NCI-H2196 treated with DMSO at 0.1 percent for 48 hours (cell line): ENCODE measurements around the gene DOCK3.

Experiments
- DNase-seq: peaks from one replicate; lab custom pipeline; 2025; ENCODE audit not compliant: unreplicated experiment; lab: John Stamatoyannopoulos, UW

DOCK3 gene, protein sequence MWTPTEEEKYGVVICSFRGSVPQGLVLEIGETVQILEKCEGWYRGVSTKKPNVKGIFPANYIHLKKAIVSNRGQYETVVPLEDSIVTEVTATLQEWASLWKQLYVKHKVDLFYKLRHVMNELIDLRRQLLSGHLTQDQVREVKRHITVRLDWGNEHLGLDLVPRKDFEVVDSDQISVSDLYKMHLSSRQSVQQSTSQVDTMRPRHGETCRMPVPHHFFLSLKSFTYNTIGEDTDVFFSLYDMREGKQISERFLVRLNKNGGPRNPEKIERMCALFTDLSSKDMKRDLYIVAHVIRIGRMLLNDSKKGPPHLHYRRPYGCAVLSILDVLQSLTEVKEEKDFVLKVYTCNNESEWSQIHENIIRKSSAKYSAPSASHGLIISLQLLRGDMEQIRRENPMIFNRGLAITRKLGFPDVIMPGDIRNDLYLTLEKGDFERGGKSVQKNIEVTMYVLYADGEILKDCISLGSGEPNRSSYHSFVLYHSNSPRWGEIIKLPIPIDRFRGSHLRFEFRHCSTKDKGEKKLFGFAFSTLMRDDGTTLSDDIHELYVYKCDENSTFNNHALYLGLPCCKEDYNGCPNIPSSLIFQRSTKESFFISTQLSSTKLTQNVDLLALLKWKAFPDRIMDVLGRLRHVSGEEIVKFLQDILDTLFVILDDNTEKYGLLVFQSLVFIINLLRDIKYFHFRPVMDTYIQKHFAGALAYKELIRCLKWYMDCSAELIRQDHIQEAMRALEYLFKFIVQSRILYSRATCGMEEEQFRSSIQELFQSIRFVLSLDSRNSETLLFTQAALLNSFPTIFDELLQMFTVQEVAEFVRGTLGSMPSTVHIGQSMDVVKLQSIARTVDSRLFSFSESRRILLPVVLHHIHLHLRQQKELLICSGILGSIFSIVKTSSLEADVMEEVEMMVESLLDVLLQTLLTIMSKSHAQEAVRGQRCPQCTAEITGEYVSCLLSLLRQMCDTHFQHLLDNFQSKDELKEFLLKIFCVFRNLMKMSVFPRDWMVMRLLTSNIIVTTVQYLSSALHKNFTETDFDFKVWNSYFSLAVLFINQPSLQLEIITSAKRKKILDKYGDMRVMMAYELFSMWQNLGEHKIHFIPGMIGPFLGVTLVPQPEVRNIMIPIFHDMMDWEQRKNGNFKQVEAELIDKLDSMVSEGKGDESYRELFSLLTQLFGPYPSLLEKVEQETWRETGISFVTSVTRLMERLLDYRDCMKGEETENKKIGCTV (N-terminal part only)

DNA sequence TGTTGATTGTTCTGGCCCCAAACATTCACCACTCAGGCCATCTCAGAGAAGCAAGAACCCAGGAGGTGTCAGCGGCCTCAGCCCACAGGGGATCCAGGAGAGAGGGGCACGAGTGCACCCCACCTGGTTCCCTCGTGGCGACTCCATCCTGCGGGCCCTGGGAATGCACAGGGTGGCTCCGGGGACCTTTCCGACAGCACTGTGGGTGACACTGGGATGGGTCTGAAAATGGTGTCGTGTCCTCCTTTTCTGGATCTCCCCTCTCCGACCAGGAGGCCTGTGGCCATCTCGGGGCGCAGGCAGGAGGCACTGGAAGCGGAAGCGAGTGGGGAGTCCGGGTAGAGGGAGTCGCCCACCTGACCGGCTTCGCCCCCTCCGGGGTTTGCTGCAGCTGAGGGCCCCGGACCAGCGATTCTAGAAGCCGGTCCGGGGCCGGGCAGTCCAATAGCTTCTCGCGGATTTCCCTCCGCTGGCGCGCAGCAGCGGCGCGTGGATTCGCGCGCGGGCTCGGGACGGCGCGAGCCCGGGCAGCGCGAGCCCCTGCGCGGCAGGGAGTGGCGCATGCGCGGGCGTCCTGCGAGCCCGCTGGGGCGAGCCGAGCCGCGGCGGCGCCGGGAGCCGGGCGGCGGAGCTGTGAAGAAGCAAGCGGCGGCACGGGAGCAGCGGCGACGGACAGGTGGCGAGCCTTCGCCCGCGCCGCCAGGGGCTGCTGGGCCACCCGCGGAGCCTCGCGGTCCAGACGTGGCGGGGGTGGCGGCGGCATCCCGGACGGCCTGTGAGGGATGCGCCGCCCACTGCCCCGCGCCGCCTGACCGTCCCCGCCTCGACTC lies at the start of gene DOCK3:
TSS of gene DOCK3 (plus strand) at position 579 of the 830 bp plus-strand sequence. CDS start 337 bp downstream, outside the sequence.
- peak; percentile 4 for DNase-seq

DNA sequence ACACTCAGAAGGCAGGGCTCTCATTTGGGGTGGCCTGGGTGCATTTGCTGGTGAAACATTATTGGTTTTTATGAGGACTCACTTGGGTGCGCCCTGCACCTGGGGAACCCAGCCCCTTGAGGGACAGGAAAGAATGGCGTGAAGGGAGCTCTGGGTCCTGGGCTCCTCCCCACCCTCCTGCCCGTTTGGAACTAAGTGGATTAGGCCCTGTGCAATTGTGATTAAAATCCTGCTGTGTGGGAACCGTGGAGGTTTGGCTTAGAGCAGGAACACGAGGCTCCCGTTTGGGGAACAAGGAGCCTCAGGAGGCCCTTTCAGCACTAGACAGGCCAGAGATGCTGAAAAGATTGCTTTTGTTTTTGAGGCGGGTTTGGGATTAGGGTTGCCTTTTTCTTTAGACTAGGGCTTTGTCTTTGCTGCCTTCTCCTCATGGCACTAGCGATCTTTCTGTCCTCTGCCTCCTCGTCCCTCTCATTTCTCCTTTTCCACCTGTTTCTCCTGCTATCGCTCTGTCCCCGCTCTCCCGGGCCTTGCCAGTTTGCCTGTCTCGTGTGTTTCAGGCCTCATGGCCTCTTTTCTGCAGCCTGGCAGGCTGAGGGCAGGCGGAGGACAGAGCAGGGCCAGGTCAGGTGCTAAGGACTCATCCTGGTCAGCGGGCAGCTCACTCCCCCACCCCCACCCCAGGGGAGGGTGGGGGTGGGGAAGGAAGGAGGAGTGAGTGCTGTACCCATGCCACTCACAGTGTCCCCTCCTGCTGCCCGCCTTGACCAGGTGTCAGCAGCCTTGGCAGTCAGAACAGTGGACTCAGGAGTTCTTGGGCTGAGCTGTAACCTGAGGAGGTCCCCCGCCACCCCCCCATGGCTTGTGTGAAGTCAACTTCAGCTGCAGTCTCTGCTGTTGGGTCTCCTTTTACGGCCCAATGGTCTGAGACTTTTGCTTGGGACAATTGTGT lies 49.2 kb upstream of the DOCK3 start:
- no peak for DNase-seq

DNA sequence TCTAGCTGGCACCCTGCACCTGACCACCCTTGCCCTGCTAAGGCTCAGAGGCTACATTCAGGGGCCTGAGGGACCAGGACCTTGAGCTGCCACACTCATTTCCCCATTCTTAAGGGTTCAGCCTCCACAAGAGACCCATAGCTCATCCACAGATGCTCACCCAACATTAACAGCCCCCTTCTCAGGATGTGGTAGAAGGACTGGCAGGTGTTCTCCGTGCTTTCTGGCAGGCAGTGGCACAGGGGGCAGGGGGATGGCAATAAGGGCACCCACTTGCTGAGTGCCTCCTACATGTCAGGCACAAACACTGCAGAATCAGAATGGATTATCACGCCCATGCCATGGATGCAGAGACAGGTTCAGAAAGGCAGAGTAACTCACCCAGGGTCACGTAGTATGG lies 48.3 kb upstream of the DOCK3 start:
- no peak for DNase-seq

DNA sequence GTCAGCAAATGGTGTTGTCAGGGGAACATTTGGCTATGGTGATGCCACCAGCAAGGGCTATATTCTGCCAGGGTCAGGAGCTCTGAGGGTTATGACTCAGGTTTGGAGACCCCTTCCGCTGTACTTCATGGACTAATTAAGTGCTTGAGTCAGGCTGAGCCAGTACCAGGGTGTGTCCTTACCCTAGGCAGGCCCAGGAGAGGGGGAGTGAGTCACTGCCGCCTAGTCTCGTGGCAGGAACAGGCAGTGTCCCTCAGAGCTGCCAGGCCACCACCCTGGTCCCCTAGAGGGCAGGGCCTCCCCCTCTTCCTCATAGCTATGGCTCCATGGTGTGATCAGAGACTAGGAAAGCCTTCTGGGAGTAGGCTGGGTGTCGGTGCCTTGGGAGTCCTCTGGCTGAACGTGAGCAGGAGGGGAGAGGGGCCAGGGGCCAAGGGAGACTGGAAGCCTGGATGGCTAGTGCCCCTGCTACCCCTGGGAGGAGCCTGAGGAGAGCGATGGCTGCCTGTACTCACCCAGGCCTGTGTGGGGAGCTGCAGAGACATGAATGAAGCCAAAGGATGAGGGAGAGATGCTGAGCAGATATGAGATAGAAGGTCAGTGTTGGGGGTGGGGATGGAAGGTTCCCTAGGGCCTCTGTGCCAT lies 47.2 kb upstream of the DOCK3 start:
- DNase-seq: peak; percentile 9

DNA sequence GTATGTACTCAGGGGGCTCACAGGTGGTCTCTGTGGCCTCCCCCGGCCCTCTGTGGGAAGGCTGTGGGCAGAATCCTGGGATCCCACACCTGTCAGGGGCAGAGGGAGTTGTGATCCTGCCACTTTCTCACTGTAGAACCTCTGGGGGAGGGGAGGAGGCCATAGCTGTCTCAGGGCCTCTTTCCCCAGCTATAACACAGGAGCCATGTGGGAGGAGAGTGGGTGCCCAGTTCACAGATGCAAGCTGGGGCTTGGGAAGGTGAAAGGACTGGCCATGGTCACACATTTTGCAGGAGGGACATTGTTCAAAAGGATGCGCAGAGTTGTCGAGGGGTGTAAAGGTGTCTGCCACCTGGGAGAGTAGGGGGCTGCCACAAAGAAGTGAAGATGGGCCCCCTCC lies 46.1 kb upstream of the DOCK3 start:
- DNase-seq: no peak

DNA sequence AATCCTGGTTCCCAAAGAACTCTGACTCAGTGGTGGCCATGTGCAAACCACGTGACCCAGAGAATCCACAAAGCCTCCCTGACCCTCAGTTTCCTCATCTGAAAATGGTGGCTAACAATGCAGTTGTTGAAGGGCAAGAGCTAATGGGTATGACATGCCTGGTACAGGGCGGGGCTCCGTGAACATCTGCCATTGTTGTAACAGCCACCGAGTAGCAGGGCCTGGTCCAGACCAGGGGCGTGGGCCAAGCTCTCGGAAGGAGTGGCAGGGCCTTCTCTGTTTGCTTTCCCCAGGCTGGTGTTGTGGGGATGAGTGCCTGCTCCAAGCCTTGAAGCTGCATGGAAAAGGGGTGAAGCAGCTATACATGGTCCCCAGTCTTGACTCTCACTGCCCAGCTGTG lies 44.3 kb upstream of the DOCK3 start:
- DNase-seq: no peak

DNA sequence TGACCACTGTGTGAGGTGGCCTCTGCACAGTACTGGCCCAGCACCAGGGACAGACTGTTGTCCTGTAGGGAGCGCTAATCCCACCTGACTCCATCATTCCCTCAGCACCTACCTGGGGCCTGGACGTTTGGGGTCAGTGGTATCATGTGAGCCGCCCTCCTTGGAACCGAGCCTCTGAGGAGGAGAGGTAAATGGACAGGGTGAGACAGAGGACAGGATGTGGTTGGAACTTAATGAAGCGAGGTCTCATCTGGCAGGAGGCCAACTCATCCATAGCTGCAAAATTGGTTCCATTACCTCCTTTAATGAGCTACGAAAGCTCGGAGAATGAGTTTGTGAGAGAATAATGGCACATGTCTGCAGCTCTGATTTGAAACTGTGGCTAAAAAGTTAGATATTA lies 43.9 kb upstream of the DOCK3 start:
- peak; percentile 19 for DNase-seq

DNA sequence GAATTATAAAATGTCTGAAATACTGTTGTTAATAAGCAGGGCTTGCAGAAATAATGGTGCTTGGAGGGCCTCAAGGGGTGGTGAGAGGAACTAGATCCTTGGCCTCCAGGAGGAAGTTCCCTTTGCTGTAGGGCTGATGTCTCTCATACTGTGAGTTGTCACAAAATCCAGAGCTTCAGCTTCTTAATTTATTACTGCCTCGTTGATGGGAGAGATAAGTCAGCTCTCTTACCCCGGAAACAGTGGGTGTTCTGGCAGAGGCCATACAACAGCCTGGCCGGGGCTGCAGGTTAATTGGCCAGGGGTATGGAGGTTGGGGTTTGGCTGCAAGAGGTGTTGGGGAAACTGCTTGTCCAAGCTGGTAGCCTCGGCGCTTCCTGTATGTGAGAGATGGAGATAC lies 42.3 kb upstream of the DOCK3 start:
- no peak for DNase-seq

DNA sequence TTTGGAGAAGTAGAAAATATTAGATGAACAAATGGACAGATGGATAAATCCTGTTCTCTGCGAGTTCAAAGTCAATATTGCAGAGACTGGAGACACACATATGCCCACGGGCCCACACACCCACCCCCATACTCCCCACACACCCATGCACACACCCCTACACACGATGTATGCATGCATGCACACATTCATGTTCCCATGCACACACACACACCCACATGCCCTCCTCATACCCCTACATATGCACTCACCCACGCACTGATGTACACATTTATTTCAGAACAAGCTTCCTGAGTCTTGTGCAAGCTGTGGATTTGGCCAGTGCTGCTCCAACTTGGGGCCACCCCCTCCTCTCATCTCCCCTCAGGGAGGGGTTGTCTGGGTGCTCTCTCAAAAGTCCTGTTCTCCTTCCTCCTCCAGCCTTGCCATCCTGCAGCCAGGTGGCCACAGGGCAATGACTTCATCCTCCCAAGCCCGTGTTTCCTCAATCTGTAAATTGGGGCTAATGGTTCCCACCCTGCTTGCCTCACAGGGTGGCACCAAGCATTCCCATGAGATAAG lies 41.4 kb upstream of the DOCK3 start:
- DNase-seq: no peak

DNA sequence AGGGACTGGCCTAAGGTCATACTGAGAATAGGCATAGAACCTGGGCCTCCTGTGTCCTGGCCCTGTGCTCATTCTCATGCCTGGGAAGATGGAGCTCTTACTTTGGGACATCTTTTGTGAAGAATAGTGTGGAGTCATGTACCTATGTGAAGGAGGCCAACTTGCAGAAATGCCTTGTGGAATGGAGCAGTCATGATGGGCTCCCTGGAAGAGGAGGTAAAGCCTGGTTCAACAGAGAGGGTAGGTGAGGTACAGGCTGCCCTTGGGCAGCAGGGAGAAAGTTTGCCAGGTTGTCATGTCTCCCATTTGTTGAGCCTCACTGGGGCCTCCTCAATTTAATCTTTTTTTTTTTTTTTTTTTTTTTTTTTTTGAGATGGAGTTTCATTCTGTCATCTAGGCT lies 39.7 kb upstream of the DOCK3 start:
- no peak for DNase-seq

DNA sequence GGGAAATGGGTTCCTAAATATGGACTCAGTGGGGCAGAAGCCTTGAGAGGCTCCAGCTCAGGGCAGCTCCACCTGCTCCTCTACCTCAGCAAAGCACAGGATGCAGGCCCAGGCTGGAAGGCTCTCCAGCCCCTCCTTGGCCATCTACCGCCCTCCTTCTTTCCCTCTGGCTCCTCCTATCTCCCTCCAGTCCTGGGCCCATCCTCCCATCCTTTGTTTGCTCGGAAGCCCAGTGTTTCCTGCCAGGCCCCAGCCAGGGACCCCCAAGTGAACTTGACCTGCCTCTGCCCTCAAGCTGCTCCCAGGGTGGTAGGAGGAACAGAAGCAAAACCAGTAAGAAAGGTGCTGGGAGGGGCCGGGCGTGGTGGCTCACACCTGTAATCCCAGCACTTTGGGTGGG lies 37.7 kb upstream of the DOCK3 start:
- DNase-seq: no peak

DNA sequence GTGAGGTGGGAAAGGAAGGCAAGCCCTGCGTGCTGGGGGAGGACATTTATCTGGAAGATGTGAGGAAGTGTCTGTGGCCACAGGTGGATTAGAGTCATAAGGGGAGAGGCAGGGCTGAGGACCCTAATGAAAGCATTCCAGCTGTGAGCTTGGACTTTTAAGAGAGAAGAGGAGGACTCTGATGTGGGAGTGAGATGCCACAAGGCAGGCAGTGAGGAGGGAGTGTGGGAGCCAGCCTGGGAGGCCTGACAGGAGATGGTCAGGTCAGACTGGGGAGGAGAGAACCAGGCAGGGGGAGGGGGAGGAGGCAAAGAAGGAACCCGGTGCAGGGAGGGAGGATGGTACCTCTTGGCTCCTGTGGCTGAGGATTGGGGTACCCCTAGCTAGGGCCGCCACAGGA lies 36.8 kb upstream of the DOCK3 start:
- DNase-seq: no peak

DNA sequence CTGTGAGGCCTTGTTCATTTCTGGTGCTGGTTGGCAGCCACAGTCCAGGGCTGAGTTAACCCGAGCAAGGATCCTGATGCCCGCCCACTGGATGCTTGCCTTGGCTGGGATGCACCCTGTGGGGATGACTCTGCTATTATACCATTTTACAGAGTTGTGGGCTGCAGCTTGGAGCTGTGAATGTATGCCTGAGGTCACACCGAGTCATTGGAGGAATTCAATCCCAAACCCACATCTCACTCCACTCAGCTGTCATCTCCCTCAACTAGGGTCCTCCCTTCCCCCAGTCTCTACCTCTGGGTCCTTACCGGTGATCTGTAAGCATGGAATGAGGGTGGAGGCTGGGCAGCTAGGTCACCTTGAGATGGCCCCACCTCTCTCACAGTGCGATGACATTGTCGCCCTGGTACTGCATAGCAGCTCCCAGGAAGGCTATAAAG lies 35.7 kb upstream of the DOCK3 start:
- DNase-seq: no peak

DNA sequence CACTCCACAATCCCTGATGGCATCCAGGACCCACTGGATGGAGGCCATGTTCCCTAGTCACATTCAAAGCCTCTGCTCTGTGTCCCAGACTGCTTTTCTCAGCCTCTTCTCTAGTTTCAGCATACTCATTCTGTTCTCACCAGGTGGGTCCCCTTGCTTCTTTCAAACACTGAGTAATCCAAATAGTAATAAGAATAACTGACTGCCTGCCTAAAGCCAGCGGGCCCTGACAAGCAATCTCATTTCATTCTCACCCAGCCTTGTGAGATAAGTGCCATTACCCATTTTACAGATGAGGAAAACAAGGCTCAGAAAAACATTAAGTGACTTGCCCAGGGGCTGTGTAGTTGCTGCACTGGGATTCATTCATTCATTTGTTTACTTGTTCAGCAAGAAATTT lies 32.3 kb upstream of the DOCK3 start:
- no peak for DNase-seq

DNA sequence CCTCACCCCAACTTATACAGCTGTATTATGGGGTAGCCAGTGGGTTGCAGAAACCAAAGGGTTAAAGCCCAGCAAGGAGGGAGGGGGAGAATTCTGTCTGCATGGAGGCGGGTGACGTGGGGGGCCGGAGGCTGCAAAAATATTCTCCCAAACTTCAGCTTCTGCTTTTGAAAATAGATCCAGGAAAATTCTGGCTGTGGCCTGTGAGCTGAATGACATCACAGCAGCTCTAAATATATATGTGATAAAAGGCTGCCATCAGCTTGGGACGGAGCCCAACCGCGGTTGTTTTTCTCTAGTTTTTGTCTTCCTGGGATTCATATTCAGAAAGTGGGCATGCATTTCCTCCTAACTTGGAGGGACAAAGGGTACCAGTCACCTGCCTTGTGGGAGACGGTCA lies 30.2 kb upstream of the DOCK3 start:
- DNase-seq: no peak

DNA sequence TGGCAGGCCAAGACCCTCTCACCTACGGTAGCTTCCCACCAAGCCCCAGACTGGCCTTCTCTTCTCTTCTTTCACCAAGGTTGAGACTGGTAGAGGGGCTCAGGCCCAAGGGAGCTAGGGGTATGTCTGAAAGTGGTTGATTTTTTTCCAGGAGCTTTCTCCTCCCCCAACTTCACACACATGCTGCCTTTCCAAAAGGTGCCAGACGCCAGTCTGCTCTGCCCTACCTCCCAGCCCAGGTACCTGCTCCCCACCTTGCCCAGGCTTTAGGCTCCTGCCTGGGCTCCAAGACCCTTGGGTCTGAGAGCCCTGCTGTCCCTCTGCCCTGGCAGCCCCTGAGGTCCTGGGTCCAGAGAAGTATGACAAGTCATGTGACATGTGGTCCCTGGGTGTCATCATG lies 29.3 kb upstream of the DOCK3 start:
- no peak for DNase-seq

DNA sequence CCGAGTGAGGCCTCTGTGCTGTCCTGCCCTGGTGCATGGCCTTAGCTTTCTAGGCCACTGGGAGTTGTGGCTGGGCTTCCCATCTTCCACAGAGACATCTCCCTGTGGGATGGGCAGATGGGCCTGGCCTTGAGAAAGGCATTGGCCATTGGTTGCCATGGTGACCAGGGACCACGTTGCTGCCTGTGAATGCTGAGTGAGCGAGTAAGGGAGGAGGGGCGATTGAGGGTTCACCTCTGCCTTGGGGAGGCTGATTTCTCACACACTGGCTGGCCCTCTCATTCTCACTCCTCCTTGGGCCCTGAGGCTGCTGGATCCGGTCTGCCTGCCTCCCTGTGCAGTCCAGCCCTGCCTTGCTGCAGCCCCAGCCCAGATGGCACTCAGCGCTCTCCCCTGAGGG lies 26.4 kb upstream of the DOCK3 start:
- DNase-seq: no peak

DNA sequence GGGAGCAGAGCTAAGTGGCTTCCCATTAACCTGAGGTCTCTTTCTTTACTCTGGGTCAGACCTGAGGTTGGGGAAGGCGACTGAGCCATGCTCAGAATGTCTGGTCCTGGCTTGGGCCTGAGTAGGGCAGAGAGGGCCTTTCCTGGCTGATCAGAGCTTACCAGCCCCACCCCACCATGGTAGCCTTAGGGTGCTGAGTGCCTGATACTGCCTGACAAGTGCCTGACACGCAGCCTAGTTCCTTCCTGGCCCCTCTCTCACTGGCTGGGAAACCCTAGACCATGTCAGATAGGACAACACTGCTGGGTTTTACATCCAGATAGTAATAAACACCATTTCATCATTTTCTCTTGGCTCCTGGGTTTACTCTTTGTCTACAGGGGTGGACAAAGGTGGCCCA lies 25.8 kb upstream of the DOCK3 start:
- DNase-seq: no peak
